AG04449 (cell line): Measurements from ENCODE around the gene OMD.

Experiments used
- CTCF ChIA-PET: fragments of 350-600 bp; formaldehyde crosslinking; extraction: SDS; loops from one replicate; lab custom pipeline; 2021; ENCODE audit warnings: antibody characterized with exemption; lab: Yijun Ruan, JAX
- POLR2A ChIA-PET: fragments of 400-600, 350-600 bp; formaldehyde crosslinking; extraction: SDS; loops from one replicate; lab custom pipeline; 2020; ENCODE audit warnings: antibody characterized with exemption, inconsistent platforms; lab: Yijun Ruan, JAX
- DNase-seq: peaks from one replicate; pipeline ENCODE4 v3.0.0-alpha.2; 2010; ENCODE audit warnings: low read depth, low spot score
- H3K4me3 ChIP-seq: 2 replicates; pipeline ENCODE4 v1.5.1; 2011; ENCODE audit warnings: low read depth, mild to moderate bottlenecking, control low read depth, low read length
- TF ChIP-seq, protein P1 (sequence below): IDR thresholded peaks from one replicate; pipeline ENCODE4 v1.5.1; 2011; ENCODE audit warnings: mild to moderate bottlenecking, moderate library complexity, low read length, control low read depth, inconsistent platforms; ENCODE audit not compliant: insufficient read depth; ENCODE audit errors: missing control alignments

OMD gene

GRCh38 chr9:92402360-92402759 is 21.9 kb downstream of the OMD start:
- TF ChIP-seq, protein P1, sequence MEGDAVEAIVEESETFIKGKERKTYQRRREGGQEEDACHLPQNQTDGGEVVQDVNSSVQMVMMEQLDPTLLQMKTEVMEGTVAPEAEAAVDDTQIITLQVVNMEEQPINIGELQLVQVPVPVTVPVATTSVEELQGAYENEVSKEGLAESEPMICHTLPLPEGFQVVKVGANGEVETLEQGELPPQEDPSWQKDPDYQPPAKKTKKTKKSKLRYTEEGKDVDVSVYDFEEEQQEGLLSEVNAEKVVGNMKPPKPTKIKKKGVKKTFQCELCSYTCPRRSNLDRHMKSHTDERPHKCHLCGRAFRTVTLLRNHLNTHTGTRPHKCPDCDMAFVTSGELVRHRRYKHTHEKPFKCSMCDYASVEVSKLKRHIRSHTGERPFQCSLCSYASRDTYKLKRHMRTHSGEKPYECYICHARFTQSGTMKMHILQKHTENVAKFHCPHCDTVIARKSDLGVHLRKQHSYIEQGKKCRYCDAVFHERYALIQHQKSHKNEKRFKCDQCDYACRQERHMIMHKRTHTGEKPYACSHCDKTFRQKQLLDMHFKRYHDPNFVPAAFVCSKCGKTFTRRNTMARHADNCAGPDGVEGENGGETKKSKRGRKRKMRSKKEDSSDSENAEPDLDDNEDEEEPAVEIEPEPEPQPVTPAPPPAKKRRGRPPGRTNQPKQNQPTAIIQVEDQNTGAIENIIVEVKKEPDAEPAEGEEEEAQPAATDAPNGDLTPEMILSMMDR: no peak
- POLR2A ChIA-PET: no interaction called here
- CTCF ChIA-PET: no interaction called here
- DNase-seq: no peak
- no peak overlapping the region for H3K4me3 ChIP-seq

DNA sequence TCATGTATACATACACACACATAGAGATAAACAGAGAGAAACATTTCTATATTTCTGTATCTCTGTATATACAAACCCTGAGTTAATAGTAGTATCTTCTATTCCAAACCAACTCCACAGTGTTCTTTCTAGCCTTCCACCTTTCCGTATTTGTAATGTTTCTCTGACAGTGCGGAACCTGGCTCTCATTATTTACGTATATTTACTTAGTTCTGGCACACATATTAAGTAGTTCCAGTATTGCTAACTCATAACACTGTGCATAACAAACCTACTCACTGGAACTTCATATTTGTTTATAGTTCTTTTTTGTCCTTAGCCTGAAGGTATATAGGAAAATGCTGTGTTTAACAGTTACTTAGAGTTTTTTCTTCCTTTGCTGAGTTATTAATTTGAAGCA is 26.4 kb downstream of the OMD start:
- ChIA-PET CTCF (no interaction called here), POLR2A (no interaction called here)
- TF ChIP-seq, protein P1: no peak
- no peak for DNase-seq
- no peak overlapping the region for H3K4me3 ChIP-seq

GRCh38 chr9:92395617-92396016 is 28.7 kb downstream of the OMD start:
- ChIA-PET CTCF (no interaction called here), POLR2A (no interaction called here)
- no peak overlapping the region for H3K4me3 ChIP-seq
- TF ChIP-seq, protein P1: no peak
- no peak for DNase-seq

- ChIA-PET CTCF (interaction anchor here (1.2 kb wide), 1 partner anchor 10 kb away, joined by 3 read pairs; no protein-coding TSS in a partner anchor), POLR2A (no interaction called here)
- TF ChIP-seq, protein P1: no peak
- no peak for DNase-seq
- H3K4me3 ChIP-seq: no peak overlapping the region
These were observed 30.6 kb downstream of the OMD start for GRCh38 chr9:92393686-92394085.

- CTCF ChIA-PET: interaction anchor here (1.1 to 1.2 kb wide), 2 partner anchors 11 to 18 kb away, joined by 3 read pairs; no protein-coding TSS in a partner anchor
- TF ChIP-seq, protein P1: no peak
- no peak for DNase-seq
These were observed 31.6 kb downstream of the OMD start for GRCh38 chr9:92392690-92393089.

DNA sequence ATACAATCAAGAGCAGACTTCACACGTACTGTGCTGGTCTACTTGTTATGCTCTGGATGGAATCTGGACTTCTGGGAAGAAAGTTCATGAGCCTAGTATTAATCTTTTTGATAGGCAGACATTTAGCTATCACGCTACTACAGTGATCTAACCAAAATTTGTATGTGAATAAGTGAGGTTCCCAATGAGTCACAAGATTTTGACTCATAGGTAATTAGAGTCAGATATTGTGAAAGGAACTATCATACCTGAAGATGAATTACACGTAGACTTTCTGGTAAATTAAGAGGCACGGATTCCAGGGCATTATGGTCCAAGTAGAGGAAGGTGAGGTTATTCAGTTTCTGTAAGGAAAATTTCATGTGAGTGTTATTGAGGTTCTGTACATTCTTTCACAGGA is 38.3 kb downstream of the OMD start:
- POLR2A ChIA-PET: no interaction called here
- H3K4me3 ChIP-seq: no peak overlapping the region
- CTCF ChIA-PET: interaction anchor here (1.5 kb wide), 1 partner anchor 22 kb away, joined by 4 read pairs; no protein-coding TSS in a partner anchor
- no peak for DNase-seq
- TF ChIP-seq, protein P1: no peak

More at GRCh38 chr9:92392690-92393089, 31.6 kb downstream of the OMD start:
- H3K4me3 ChIP-seq: no peak overlapping the region
- POLR2A ChIA-PET: no interaction called here
